GM12864 (cell line): Measurements from ENCODE around the gene HLCS.
"Not testable (repeated sequence)": the region's sequence is repeated elsewhere in the genome, so short reads cannot be mapped to it uniquely, and the experiment has no call there.

ENCODE experiments used
- DNase-seq: peaks from one replicate; pipeline ENCODE4 v3.0.0-alpha.2; 2011; ENCODE audit warnings: low read depth
- H3K4me3 ChIP-seq: 2 replicates; pipeline ENCODE4 v1.5.1; 2011; ENCODE audit warnings: mild to moderate bottlenecking, low read depth, low read length, control low read depth
- CTCF ChIP-seq: IDR thresholded peaks from 2 replicates; pipeline ENCODE4 v1.5.1; 2011; ENCODE audit warnings: low read depth, mild to moderate bottlenecking, moderate library complexity, low read length, control low read depth, inconsistent platforms; ENCODE audit errors: missing control alignments

HLCS gene

DNA sequence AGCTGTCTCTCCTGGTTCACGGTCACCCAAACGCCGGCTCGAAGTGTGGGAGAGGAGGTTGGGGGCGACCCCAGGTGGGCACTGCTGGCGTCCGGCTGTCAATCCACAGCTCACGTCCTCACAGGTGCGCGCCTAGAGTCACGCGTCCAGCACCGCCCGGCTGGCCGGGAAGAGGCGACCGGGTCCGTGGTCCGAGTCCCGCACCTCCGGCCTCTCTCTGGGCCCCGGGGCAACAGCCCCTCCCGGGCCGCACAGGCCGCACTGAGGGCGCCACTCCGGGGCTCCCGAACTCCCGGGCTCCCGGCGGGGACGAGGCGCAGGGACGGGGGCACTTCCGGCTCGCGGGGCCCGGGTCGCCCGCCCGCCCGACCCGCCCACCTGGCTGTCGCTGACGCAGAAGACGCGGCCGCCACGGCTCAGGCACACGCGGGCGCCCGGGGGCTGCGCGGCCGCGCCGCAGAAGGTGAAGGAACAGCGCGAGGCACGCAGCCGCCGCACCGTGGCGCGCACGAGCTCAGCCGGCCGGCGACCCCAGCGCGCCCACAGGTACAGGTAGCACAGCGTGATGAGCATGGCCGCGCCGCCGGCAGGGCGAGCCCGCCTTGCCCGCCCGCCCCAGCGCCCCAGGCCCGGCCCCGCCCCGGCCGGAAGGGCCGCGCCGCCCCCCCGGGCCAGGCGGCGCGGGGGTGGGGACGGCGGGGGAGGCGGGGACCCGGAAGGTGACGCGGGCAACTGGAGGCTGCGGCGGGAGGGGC lies at the start of gene HLCS:
Gene HLCS, minus strand, starts transcription at position 604 of the 755 bp plus-strand sequence. Its CDS starts 31 bp downstream, at position 573.
- peak; percentile 42 for TF ChIP-seq CTCF
- peak within 1 kb of the TSS; percentile 95 for H3K4me3 ChIP-seq
- no peak for DNase-seq

DNA sequence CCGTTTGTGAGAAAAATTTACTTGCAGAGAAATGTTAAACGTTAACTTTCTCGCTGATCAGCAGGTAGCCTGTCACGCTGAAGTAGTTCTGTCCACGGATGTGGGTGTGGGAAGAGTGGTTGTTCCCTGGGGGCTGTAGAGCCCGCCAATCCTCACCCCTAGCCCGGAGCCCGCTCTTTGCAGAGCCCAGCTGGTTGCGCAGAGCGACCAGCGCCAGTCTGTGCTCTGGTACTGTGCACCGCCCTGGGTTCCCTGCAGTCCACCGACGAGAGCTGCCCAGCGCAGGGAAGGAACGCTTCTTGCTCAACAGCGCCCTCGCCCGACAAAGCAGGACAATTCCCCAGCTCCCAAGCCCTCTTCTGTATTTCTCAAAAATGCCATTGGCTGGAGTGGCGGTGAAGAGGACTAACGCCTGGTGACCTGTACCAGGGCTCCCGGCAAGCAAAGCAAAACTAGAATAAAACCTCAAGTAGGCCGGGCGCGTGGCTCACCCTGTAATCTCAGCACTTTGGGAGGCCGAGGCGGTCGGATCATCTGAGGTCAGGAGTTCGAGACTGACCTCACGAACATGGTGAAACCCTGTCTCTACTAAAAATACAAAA lies 43.4 kb upstream of the HLCS start:
- peak overlapping the region; percentile 54 for H3K4me3 ChIP-seq
- peak; percentile 88 for TF ChIP-seq CTCF
- no peak for DNase-seq

- DNase-seq = no peak
- no peak for TF ChIP-seq CTCF
- H3K4me3 ChIP-seq = no peak overlapping the region
Measured at GRCh38 chr21:37008724-37009123, 42.3 kb upstream of the HLCS start.

GRCh38 chr21:37006486-37007291 lies 40.2 kb upstream of the HLCS start, which contains the start of gene RIPPLY3:
Gene RIPPLY3, plus strand, starts transcription at chr21:37006702. Its CDS starts 71 bp downstream, at chr21:37006773.
- H3K4me3 ChIP-seq = peak within 1 kb of the TSS; percentile 47
- TF ChIP-seq CTCF = no peak
- DNase-seq = no peak

- DNase-seq = no peak
- H3K4me3 ChIP-seq = no peak overlapping the region
- no peak for TF ChIP-seq CTCF
Measured at GRCh38 chr21:37005548-37006485, 39.3 kb upstream of the HLCS start.

DNA sequence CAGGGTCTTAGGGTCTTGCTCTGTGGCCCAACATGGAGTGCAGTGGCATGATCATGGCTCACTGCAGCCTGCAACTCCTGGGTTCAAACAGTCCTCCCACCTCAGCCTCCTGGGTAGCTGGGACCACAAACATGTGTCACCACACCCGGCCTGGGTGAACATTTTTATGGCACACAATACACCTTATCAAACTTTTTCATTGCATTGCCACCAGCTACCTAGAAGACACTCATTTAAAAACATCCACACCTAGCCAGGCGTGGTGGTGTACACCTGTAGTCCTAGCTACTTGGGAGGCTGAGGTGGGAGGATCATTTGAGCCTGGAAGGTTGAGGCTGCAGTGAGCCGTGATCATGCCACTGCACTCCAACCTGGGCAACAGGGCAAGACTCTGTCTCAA lies 37.4 kb upstream of the HLCS start:
- not testable (repeated sequence) for H3K4me3 ChIP-seq, DNase-seq

- not testable (repeated sequence) for DNase-seq, H3K4me3 ChIP-seq
Measured at GRCh38 chr21:37002851-37003250, 36.4 kb upstream of the HLCS start.
